Peyer's patch (tissue), 4 donors: ENCODE data around the gene ELMO1.

Source experiments
- POLR2A ChIP-seq, 2 donors: fragments of 450-650 bp; IDR thresholded peaks; one replicate each; pipeline ENCODE4 v1.5.1; 2017; ENCODE audit warnings: antibody characterized with exemption in 2 of 2, mild to moderate bottlenecking in 2 of 2, moderate library complexity in 2 of 2
- TF ChIP-seq, protein P1 (sequence below), 6 experiments: fragments of 450-650 bp in 4 of 6; fragments of 200-600 bp in 2 of 6; sonication (generic) in 1 of 6; IDR thresholded peaks; one replicate each; pipeline ENCODE4 v1.5.1; 2017 to 2019; ENCODE audit warnings: antibody characterized with exemption in 6 of 6, mild to moderate bottlenecking in 3 of 6, moderate library complexity in 1 of 6

DNA sequence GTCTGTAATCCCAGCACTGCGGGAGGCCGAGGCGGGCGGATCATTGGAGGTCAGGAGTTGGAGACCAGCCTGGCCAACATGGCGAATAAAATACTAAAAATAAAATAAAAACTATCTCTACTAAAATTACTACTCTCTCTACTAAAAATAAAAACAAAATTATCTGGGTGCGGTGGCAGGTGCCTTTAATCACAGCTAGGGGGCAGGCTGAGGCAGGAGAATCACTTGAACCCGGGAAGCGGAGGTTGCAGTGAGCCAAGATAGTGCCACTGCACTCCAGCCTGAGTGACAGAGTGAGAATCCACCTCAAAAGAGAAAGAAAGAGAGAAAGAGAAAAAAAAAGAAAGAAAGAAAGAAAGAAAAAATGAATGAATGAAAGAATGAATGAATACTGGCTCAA lies 351.4 kb downstream of the ELMO1 start:
- TF ChIP-seq, protein P1, sequence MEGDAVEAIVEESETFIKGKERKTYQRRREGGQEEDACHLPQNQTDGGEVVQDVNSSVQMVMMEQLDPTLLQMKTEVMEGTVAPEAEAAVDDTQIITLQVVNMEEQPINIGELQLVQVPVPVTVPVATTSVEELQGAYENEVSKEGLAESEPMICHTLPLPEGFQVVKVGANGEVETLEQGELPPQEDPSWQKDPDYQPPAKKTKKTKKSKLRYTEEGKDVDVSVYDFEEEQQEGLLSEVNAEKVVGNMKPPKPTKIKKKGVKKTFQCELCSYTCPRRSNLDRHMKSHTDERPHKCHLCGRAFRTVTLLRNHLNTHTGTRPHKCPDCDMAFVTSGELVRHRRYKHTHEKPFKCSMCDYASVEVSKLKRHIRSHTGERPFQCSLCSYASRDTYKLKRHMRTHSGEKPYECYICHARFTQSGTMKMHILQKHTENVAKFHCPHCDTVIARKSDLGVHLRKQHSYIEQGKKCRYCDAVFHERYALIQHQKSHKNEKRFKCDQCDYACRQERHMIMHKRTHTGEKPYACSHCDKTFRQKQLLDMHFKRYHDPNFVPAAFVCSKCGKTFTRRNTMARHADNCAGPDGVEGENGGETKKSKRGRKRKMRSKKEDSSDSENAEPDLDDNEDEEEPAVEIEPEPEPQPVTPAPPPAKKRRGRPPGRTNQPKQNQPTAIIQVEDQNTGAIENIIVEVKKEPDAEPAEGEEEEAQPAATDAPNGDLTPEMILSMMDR (IDR thresholded peaks at IDR 0.05) = peak in 1 of 6 experiments; percentile 6
- no peak for TF ChIP-seq POLR2A (IDR thresholded peaks at IDR 0.05)
